Dedifferentiated amniotic fluid mesenchymal stem cell (primary cell): ENCODE results near the gene FAIM2.
"Not testable (repeated sequence)": the region's sequence is repeated elsewhere in the genome, so short reads cannot be mapped to it uniquely, and the experiment has no call there.

Experiments used
- DNase-seq: peaks from one replicate; pipeline ENCODE4 v3.0.0-alpha.2; 2016; ENCODE audit errors: extremely low spot score

FAIM2 gene

DNA sequence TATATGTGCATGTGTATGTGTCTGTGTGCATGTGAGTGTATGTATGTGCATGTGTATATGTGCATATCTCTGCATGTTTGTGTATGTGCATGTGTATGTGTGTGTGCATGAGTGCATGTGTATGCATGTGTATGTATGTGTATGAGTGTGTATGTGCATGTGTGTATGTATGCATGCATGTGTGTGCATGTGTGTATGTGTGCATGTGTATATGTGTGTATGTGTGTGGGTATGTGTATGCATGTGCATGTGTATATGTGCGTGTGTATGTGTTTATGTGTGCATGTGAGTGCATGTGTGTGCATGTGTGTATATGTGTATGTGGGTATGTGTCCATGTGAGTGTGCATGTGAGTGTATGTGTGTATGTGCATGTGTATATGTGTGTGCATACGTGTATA is 24.6 kb downstream of the FAIM2 start:
- DNase-seq: not testable (repeated sequence)

DNA sequence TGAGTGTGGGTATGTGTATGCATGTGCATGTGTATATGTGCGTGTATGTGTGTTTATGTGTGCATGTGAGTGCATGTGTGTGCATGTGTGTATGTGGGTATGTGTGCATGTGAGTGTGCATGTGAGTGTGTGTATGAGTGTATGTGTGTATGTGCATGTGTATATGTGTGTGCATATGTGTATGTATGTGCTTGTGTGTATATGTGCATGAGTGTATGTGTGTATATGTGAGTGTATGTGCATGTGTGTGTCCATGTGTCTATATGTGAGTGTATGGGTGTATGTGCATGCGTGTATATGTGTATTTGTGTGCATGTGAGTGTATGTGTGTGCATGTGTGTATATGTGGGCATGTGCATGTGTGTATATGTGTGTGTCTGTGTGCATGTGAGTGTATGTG is 25.7 kb downstream of the FAIM2 start:
- DNase-seq: no peak

DNA sequence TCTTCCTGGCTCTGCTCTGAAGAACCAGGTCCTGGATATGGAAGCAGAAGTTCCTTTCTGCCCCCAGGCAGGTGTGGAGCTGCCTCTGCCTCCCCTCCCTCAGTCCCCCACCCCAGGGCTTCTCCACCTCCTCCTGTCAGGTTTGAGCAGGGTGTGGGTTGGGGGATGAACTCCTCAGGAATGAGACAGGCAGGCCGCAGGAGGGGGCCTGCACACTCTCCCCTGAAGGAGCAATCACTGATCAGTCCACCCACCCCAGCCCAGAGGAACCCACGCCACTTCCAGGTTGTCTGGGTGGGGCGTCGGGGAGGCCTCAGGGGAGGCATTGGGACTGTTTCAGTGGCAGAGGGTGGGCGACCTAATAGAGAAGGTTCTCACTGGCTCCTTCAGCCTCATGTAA is 26.6 kb downstream of the FAIM2 start:
- no peak for DNase-seq

DNA sequence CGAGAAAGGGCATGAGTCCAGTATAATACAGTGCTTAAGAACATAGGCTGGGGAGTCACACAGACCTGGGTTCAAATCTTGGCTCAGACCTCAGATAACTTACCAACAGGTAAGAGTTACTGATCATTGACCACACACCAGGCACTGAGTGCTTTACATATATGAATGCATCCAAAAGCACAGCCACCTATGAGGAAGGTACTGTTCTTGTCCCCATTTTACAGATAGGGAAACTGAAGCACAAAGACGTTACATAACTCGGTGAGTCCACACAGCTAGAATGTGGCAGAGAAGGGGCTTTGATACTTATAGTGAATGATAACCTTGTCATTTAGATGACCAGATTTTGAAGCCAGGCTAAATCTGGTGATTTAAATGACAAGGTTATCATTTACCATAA is 27.6 kb downstream of the FAIM2 start:
- no peak for DNase-seq

DNA sequence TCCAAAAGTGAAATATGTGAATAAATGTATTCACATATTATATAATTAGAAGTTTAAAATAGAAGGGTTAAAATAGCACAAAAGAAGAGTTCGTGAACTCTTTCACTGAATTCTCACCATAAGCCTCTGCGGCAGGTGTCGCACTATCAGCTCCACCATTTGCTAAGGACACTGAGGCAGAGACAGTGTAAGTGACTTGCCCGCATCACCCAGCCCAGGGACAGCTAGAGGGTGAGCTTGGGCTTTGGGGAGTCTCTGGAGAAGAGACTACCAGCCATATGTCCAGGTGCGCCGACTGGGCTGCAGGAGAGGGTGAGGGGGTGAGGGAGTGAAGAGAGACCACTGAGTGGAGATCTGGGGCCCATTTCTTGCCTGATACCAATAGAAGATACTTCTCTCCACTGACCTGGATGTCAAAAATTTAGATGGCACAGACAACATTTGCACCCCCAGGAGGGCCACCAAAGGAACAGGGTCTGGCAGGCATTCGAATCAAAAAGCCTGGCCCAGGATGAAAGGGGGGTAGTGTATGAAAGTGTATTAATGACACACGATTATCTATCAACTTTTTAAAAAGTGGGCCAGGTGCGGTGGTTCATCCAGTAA is 28.5 kb downstream of the FAIM2 start:
- DNase-seq: no peak

DNA sequence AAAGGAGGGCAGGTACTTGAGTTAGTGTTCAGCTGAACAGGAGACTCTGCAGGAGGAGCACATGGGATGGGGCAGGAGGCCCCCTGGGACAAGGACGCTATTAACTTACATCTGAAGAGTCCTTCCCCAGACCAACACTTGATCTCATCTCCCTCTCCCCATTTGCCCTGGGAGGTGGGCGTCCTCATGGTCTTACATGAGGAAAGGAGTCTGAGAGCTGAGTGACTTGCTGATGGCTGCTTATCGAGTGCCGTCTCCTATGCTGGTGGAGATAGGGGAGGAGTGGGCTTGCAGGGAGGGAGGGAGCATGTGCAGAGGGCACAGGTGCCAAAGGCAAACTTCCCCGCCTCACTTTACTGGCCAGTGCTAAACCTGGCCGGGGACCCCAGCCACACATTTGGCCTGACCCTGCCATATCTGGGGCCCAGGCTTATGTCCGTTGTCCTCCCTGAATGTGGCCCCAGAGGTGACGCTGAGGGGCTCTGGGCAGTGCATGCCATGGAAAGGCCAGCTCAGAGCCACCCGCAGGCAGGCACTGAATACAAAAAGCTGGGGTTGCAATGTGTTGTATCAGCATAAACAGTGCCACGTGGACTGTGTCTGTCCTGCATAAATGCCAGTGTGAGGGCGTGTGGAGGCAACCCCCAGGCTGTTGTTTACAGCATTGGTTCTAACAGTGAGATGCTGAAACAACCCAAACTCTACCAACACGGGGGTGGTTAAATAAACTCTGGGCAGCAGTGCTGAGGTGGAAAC is 29.4 kb downstream of the FAIM2 start:
- peak; percentile 31 for DNase-seq

DNA sequence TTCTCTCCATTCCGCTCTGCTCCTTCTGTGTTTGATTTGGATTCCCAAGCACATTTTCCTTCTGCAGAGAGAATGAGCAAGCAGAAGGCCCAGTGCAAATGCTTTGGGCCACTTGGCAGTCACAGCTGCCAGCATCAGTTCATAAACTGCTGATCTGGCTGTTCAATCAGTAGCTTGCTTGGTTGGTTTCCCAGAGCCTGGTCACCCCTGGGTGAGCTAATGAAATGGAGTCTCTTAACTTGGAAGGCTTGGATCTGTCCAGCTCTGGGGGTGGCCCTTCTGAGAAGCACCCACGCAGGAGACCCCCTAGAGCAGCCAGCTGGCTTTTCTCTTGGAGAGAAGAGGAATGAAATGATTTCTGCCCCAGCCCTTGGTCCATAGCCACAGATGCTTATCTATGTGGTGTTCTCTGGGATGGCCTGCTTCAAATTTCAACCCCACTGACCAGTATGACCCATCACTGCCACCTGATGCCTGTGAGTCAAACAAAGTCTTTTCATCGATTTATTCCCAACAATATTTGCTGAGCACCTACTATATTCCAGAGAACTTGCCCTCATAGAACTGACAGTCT is 30.3 kb downstream of the FAIM2 start:
- DNase-seq: no peak

DNA sequence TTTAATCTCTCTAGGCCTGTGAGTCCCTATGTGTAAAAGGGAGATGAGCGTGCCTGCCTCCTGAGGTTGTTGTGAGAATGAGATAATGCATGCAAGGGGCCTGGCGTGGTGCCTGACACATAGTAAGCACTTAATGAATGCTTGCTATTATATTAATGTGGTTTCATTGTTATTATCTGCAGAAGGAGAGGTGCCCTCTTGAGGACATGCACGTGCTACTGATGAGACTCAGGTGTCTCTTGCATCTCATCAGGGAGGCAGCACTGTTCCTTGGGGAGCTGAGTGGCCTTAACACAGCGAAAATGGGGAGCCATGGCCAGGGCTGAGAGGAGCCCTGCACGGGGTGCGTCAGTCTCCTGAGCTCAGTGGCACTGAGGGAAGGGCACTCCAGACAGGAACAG is 30.9 kb downstream of the FAIM2 start:
- DNase-seq: no peak

DNA sequence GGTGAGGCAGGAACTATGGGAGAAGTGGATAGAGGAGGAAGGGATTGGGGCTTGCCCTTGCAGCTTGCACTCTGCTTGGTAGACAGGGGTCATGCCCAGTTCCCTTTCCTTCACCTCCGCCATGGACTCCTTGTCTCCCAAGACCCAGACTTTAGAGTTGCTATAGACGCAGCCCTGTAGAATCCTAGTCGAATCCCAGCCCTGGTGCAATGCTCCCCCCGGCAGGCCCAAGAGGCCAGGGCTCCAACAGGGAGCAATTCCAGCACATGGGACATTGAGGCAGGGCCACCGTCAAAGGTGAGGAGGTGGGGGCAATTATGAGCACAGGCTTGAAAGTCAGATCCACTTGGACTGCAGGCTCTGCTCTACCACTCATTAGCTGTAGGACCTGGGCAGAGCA is 31.3 kb downstream of the FAIM2 start:
- no peak for DNase-seq

DNA sequence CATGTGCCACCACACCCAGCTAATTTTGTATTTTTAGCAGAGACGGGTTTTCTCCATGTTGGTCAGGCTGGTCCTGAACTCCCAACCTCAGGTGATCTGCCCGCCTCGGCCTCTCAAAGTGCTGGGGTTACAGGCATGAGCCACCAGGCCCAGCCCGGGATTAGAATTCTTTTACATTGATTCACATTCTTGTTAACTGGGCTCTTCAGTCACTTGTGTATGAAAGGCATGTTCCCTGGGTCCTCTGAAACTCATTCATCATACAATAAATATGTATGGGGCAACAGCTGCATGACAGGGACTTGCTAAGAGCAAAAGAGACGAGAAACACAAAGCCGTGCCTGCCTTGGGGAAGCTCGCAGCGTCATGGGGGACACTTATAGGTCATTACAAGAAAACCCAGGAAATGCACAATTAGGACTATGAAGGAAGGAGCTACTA is 31.9 kb downstream of the FAIM2 start:
- not testable (repeated sequence) for DNase-seq

DNA sequence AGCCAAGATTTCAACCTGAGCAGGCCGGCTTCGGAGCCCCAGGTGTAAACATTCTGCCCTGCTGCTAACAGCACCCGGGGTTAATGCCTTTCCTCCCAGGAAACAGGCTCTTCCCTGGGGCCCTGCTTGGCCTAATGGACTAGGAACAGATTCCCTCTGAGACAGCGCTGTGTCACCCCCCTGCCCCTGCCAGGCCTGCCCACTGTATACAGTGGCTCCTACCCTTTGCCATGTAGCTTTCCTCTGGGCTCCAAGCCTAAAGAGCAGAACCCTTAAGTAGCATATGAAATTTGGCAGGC is 32.5 kb downstream of the FAIM2 start:
- DNase-seq: no peak

DNA sequence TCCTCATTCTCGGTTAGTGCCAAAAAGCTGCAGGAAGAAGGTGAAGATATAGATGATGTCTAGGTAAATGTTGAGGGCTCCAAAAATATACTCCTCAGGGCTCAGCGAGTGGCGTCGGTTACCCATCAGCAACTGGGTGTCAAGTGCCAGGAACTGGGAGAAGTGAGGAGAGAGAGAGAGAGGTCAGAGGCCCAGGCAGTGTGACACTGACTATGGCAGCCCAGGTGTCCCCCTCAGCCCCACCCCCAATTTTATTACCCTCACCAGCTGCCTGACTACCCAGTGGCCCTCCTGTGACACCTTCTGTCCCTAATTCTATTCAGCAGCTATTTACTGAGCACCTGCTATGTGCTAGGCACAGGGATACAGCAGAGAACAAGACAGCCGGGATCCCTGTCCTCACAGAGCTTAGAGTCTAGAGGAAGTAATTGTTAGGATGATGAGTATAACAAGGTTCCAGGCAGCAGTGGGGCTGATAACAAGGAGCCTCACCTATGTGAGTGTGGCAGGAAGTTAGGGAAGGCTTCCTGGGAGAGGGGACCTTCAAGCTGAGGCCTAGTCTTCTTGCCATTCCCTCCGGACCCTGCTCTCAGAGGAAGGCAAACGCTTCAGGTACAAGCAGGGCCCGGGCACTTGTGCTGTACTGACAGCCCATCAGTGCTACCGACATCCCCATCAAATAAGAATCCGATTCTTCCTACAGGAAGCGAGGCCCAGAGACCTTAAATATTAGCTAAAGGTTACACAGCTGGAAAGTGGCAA is 33.0 kb downstream of the FAIM2 start:
- no peak for DNase-seq

DNA sequence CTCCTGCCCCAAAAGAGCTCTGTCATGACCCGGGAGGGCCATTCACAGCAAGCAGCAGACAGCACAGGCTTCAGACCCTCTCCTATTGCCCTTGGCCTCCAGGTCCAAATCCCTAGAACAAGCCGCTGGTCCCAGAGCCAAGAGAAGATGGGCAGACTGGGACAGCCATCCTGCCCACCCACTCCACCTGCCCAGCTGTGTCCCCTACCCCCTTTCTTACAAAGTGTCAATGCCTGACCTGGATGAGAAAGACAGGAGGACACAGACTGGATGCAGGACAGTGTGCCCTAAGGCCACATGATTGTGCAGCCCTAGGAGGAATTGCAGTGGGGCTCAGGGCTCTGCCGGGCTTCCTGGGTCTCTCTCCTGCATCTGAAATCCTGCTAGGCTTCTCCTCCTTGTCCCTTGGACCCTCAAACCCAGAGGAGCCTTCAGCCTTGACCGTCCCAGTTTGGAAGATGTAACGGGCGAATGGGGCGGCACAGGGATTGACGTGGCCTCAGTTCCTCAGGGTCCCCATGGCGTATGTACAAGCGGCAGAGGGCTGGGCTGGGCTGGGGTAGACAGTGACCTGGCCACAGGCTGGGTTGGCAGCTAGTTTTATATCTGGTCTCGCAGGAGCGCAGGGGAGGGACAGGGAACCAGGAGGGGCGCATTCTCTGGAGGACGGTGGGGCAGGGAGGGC is 33.7 kb downstream of the FAIM2 start:
- no peak for DNase-seq

DNA sequence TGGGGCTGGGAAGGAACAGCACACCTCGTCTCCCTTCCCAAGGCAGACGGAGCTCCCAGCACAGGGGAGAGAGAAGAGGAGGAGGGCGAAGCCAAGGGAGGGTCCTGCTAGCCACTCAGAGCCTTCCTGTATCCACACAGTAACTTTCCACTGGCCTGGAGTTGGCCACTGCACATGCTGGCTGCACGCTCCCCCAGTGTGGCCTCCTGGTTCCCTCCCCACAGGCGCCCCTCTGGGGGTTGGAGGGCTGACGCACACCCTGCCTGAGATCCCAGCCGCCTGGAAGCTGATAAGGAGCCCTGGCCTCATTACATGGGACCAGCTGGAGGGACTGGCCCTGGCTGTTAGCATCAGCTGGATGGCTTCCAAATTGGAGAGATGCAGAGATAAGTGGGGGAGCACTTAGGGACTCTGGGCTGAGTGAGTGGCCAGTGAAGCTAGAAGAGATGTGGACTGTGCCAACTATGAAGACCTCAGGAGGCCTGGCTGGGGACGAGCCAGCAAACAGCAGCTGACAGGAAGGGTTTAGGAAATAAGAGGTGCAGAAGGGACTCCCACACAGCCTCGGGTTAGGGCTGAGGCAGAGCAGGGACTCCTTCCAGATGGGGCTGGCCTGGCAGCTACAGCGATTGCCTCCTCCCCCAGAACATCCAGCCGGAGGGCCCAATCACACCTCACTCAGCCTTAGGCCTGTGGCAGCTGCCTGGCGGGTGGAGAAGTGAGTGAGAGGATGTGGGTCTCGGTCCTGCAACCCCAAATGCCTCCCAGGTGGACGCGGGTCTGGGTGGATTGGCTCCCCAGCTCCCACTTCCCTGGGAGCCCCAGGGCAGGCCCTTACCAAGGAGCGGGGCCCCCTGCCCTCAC is 34.5 kb downstream of the FAIM2 start:
- DNase-seq: peak; percentile 89

DNA sequence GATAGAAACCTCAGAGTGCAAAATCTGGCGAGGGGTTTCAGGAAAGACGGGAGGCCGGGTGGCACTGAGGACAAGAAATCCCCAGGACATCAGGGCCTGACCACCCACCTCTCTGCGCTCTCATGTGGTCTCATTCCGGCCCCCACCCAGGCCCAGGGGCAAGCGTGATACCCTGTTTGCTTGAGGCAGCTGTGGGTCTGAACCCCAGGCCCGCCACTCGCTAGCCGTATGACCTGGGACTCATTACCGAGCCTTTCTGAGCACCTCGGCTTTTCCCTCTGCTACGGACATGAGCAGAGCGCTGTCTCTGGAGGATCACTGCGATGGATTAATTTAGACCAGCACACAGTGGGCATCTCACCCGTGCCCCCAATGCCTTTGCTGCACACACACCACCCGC is 35.3 kb downstream of the FAIM2 start:
- no peak for DNase-seq

DNA sequence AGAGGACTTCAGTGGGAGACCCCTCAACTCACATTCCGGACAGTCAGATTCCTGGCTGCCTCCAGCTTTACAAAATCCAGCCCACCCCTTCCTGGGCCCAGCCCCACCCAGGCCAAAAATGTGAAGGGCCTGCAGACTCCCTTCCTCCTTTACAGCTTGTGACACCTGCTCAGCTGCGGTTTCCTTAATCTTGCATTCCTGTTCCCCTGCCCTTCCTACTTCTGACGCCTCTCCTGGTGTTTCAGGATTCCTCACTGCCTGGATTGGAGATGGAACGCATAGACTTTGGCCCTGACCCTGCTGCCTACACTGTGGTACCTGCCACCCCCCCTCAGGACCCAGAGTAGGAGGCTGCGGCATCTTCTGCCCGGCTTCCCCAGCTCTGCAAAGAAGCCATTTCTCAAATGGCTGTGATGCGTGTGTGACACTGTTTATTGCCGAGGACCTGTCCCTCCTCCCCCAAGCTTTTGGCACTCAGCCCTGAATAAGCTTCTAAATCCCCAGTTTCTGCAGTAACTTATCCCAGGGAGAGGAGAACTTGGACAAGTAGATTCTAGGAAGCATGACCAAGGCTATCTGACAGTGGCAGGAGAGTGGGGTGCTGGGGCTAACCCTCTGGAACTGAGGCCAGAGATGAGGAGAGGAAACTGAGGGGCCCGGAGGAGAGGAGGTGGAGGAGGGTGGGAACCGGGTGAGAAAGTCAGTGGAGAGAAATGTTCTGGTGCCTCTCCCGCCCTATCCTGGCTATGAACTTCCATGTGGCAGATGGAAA is 35.9 kb downstream of the FAIM2 start:
- DNase-seq: no peak

DNA sequence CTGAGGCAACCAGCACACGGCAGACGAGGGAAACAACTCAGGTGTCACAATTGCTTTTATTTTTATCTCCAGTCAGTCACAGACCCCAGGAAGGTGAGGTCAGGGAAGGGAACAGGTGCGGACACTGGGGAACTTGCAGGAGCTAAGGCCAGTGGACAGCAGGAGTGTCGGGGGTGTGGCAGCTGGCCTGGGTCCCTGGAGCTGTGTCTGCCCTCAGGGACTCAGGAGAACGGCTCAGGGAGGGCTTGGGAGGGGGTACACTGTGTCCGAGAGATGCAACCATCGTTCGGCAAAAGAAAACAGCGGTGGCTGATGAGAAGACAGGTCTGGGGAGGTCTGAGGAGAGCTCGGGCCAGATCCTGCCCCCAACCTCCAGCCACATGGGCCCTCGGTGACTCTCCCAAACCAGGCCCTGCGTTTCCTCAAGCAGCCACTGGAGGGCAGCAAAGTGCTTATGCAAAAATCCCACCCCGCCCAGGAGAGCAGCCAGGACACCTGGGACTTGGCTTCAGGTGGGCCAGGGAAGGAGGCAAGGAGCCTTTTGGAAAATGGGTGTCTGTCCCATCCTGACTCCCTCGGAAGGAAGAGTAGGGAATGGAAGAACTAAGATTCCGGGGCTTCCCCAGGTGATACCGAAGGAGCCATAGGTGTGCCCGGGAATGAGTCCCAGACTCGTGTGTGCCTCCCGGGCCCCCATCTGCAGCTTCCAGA is 36.7 kb downstream of the FAIM2 start:
- peak; percentile 44 for DNase-seq

DNA sequence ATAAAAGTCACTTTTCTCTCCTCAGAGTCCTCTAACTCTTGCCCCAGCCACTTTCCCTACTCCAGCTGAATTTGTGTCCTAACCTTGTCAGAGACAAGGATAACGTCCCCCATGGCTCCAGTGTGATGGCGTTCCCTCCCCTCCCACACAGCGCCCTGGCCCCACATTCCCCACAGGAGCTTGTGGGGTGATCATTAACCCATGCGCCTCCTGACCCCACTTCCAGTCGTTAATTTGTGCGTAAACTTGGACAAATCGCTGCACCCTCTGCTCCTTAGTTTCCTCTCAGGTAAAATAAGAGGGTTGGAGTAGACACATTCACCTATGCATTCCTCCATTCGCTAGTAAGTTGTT is 37.9 kb downstream of the FAIM2 start:
- DNase-seq: no peak

DNA sequence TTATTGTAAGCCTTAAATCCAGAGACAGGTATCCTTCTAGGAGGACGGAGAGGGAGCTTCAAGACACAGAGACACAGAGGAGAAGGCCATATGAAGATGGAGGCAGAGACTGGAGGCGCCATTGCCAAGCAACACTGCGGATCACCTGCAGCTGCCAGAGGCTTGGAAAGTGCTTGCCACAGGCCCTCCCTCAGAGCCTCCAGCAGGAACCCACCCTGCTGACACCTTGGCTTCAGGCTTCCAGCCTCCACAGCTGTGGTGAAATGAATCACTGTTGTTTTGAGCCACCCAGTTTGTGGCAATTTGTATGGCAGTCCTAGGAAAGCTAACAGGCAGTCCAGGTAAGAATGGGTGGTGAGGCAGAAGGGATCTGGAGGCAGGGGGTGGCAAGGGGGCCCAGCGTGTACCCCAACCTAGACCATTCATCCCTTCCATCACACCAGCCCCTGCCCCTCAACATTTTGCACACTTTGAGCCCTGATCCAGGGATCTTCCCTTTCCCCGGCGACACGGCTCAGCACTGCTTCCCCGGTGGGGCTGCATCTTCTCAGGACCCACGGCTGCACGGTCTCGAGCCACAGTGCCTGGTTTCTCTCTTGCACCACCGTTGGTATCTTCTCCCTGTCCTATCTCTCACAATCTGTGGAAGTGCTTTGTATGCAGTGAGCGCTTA is 38.5 kb downstream of the FAIM2 start:
- no peak for DNase-seq

DNA sequence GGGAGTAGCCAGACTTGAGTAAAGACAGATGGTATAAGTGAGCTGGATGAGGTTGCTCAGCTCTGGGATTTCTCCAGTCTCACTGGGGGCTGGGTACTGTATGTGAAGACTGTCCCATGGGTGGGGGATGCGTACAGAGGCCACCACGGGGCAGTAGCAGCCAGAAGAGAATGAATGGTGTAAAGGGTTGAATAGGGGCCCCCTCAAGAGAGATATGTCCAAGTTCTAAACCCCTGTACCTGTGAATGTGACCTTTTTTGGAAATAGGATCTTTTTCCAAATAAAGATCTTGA is 39.0 kb downstream of the FAIM2 start:
- DNase-seq: no peak
